Fibroblast of skin of right quadriceps (primary cell): ENCODE results near the gene ELL.
"Not testable (repeated sequence)": the region's sequence is repeated elsewhere in the genome, so short reads cannot be mapped to it uniquely, and the experiment has no call there.

ENCODE experiments used
- DNase-seq: peaks from one replicate; pipeline ENCODE4 v3.0.0-alpha.2; 2013

The ELL gene

DNA sequence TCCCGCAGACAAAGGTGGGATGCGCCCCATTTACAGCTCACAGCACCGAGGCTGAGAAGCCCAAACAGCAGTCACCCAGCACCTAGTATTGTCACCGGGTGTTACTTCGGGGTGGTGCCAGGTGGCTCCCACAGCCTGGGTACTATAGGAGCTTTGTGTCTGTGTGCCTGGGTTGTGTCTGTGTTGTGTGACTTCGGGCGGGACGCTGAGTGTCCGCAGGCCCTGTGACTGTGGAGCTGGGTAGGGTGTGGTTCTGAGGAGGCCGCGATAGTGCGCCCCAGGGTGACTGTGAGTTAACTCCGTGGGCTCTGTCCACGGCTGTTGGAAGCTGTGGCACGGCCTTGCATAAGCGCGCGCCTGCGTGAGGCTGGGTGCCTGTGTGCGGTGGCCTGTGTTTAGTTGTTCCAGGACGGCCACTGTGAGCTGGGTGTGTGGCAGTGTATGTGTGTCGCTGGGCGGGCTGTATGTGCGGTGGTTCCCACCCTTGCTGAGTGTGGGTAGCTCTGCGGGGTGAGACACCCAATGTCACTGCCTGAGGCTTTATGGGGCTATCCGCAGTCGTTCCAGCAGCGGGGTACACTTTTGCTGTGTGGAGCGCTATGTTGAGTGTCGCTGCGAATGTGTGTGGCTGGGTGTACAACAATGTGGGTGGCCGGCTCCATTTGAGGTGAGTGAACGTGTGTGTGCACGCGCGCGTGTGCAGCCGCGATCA, 103.2 kb downstream of the ELL start:
- DNase-seq = no peak

DNA sequence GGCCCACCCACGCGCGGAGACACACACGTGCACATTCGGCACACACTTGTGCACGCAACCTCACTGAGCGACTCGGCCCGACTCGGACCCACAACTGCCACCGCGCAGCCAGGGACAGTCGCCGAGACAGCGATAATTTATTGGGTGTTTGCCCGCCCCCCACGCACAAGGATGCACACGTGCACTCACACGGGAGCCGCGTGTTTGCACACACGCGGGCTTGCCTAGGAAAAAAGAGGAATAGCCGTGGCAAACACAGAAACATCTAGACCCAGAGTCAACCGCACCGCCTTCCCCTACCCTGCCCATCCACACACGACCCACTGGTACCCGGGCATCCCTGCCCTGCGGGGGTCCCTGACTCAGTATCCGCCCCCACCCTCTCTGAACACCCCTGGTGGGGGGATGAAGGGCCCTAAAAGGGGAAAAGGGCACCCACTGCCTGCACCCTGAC, 103.8 kb downstream of the ELL start:
- no peak for DNase-seq

DNA sequence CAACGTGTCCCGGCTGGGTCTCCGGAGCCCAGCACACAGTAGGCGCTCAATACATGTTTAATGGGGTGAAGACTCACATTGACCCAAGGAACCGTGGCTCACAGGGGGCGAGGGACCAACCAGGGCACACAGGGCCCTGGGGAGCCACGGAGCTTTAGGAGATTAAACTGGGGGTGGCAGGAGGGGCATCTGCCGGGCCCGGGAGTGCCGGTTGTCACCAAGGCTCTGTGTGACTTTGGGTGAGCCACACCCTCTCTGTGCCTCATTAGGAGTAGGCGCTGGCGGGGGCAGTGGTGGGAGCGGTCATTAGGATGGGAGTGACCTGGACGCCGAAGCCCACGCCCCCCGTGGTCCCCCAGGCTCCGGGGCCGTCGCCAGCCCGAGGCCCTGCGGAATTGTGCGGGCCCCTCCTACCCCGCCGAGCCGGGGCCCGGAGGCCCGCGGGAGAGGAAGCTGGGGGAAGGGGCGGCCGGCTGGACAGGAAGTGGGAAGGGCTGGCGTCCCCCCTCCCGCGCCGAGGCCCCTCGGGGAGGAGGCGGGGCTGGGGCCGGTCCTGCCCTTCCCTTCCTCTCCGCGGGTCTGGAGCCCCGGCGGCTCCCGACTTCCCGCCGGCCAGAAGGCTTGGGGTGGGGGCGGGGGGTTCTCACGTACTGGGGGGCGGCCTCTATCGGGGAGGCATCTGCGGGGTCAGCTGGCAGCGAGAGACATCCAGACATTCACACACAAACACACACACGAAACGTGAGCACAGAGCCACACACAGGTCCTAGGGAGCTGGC, 104.4 kb downstream of the ELL start:
- peak; percentile 92 for DNase-seq

DNA sequence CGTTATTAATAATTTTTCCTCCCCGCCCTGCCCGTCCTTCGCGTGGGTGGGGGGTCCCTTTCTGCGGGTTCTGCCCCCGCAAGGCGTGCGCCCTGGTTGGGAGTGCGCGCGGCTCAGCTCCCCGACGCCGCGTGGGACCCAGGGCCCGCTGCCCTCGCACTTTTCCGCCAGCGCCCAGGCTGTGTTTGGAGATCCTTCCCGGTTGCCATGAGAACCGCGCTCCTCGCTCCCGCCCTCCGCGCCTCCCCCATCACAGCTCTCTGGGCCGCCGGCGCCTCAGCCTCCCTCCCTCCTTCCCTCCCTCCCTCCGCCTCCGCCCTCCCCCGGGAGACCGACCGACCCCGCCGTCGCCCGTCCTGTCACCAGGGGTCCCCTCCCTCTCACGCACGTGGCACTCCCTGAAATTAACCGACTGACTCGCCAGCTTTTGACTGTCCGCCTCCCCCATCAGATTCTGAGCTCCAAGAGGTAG, 105.1 kb downstream of the ELL start:
- peak; percentile 92 for DNase-seq

DNA sequence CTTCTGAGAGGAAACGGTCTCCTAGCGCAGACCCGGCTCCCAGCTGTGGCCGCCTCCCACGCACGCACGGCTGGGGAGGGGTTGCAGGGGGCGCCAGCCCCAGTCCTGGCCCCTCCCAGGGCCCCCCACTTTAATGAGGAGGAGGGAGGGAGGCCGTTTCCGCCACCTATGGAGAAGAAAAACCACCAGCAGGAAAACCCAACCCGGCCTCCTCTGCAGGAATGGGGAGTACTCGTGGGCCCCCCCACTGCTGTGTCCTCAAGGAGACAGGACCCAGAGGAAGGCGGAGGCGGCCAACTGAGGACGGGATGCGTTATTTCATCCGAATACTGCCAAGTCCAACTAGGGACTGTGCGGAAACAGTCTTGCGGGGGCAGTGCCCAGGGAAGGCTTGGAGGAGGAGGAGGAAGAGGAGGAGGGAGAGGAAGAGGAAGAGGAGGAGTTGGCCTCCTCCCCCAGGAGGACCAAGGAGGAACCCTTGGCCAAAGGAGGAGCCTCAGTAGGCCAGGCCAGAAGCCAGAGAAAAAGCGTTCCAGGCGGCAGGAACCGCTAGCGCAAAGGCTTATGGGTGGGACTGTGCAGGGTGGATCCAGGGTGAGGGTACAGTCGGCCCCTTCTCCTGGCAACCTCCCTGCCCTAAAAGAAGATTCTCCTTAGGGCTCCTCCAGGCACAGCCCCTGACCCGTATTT, 106.5 kb downstream of the ELL start:
- peak; percentile 85 for DNase-seq

DNA sequence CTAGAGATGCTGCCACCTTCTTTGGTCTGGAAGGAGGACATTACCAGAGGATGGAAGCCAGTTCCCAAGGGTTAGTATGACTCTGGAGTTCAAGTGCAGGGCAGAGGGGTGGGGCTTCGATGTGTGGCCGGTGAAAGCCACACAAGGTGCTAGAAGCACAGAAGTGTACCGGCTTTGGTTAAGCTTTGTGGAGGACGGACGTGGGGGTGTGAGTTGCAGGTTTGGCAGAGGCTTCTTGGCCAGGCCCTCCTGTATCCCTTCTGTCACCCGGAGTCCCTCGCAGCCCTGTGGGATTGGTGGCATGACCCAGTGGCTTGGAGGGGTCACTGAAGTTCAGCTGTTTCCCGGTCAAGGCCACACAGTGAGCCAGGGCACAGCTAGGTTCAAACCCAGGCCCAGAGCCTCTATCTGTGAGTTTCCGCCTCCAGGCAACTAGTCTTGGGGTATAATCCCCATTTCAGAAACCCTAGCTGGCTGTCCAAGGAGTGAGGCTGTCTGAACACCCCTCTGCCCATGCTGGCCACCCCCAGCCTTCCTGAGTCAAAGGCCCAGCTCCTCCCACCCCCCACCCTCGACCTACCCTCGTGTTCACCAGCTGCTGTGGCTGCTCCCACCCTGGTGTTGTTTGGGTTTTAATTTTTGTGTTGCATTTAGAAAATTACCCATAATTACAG, 107.2 kb downstream of the ELL start:
- DNase-seq = no peak

- no peak for DNase-seq
These were observed 109.1 kb downstream of the ELL start for GRCh38 chr19:18412610-18413239.

DNA sequence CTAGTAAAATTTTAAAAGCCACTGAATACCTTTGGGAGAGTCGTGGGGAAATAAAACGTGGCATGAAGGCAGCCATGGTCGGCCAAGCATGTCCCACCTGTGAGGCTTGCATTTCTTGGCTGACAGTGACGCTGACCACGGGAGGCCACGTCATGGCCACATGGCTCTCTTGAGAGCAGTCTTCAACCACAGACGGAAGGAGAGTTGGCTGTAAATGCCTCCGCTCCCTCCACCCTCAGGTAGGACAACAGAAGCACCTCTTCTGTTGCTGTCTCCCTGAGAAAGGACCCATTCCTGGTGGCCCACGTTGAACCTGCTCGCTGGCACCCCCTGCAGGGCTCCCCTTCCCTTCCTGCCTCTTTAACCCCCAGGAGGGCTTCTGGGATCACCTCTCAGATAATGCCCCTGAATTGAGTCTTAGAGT, 113.8 kb downstream of the ELL start:
- DNase-seq = no peak

GRCh38 chr19:18406749-18407148, 115.1 kb downstream of the ELL start:
- no peak for DNase-seq

- not testable (repeated sequence) for DNase-seq
These were observed 116.1 kb downstream of the ELL start for GRCh38 chr19:18405754-18406153.

DNA sequence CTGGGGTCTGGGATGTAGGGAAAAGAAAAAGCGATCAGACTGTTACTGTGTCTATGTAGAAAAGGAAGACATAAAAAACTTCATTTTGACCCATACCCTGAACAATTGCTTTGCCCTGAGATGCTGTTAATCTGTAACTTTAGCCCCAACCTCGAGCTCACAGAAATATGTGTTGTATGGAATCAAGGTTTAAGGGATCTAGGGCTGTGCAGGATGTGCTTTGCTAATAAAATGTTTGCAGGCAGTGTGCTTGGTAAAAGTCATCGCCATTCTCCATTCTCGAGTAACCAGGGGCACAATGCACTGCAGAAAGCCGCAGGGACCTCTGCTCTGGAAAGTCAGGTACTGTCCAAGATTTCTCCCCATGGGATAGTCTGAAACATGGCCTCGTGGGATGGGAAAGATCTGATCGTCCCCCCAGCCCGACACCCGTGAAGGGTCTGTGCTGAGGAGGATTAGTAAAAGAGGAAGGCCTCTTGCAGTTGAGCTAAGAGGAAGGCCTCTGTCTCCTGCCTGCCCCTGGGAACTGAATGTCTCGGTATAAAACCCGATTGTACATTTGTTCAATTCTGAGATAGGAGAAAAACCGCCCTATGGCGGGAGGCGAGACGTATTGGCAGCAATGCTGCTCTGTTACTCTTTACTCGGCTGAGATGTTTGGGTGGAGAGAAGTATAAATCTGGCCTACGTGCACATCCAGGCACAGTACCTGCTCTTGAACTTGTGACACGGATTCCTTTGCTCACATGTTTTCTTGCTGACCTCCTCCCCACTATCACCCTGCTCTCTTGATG, 119.2 kb downstream of the ELL start:
- not testable (repeated sequence) for DNase-seq

DNA sequence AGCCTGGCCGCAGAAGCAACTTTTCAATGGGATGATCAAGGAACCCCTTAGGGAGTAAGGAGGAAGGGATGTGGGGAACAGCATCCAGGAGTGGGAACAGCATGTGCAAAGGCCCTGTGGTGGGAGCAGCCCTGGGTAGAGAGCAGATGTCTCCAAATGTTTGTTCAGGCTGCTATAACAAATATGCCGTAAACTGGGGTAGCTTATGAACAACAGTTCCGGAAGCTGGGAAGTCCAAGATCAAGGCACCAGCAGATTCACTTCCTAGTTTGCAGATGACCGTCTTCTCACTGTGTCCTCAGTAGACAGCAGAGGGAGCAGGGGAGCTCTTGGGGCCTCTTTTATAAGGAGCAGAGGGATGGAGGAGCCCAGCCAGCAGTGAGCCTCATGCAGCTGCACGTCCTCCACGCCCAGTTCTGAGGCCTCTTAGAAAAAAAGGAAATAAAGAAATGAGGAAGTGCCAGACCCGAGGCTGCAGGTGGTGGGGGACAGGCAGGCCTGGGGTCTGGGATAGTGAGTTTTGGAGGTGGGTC, 120.2 kb downstream of the ELL start:
- peak; percentile 60 for DNase-seq

- peak; percentile 48 for DNase-seq
These were observed 122.9 kb downstream of the ELL start for GRCh38 chr19:18399008-18399407.

- no peak for DNase-seq
These were observed 124.3 kb downstream of the ELL start, which contains the start of gene LRRC25 for GRCh38 chr19:18397242-18398202. Gene LRRC25, minus strand, starts transcription at chr19:18397622. Its CDS starts 659 bp downstream, at chr19:18396963.

DNA sequence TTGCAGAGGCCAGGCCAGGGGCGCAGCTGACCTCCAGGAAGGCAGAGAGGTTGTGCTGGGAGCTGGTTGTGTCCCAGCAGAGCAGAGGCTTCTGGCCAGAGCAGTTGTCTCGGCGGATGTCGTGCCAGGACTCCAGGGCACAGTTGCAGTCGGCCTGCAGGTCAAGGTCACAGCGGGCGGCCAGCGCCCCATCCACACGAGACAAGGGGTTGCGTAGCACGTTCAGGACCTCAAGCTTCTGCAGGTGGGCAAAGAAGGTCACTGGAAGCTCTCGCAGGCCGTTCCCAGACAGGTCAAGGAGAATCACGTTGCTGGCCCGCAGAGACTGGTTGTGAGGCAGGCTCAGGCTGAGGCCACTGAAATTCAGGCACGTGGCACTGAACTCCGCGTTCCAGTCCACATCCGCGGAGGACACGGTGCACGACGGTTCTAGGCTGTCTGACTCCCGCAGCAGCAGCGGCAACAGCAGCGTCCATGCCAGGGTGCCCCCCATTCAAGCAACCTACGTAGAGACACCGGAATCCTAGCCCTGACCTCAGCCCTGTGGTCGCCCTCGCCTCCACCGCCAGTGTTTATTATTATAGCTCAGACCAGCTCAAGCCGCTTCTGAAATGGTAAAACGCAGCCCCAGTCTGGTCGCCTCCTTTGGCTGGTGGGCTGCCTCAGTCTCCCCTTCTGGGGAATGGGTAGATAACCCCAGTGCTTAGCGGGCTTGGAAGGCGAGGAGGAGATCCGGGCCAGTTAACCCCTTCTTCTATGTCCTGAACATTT, 125.2 kb downstream of the ELL start:
- DNase-seq = no peak

GRCh38 chr19:18393836-18394235, 128.0 kb downstream of the ELL start:
- no peak for DNase-seq

DNA sequence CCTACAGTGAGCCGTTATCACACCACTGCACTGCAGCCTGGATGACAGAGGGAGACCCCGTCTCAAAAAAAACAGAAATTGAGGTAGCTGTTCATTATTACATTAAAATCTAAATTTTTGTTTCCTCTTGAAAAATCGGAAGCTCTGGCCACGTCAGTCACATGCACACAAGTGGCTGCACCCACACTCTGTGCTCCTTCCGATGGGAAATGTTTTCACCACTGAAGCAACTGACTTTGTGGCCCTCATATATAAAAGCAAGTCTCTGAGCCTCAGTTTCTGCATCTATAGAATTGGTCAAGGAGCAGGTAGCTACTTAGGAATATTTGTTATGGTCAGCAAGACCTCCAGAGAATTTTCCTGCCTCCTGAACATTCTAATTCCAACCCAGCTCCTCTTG, 128.9 kb downstream of the ELL start:
- no peak for DNase-seq
